ENCODE data around the gene RBFOX1.
A peak's percentile ranks its signal among the peaks of the same experiment; 100 is the strongest.

Gene RBFOX1

GRCh38 chr16:7376227-7376626 lies 43.6 kb downstream of the RBFOX1 start:
- no peak for DNase-seq

GRCh38 chr16:7377231-7377630 lies 44.6 kb downstream of the RBFOX1 start:
- no peak for DNase-seq

- no peak for DNase-seq
These were observed 45.5 kb downstream of the RBFOX1 start for GRCh38 chr16:7378024-7378695.

- no peak for DNase-seq
These were observed 47.8 kb downstream of the RBFOX1 start for GRCh38 chr16:7380441-7380840.

GRCh38 chr16:7380911-7381310 lies 48.3 kb downstream of the RBFOX1 start:
- no peak for DNase-seq

GRCh38 chr16:7381671-7382070 lies 49.0 kb downstream of the RBFOX1 start:
- no peak for DNase-seq

GRCh38 chr16:7382521-7382920 lies 49.9 kb downstream of the RBFOX1 start:
- DNase-seq, result no peak

GRCh38 chr16:7390974-7391373 lies 58.3 kb downstream of the RBFOX1 start:
- DNase-seq, result no peak

- DNase-seq, result no peak
These were observed 59.0 kb downstream of the RBFOX1 start for GRCh38 chr16:7391694-7392093.

GRCh38 chr16:7392206-7392605 lies 59.6 kb downstream of the RBFOX1 start:
- no peak for DNase-seq

- DNase-seq, result no peak
These were observed 61.0 kb downstream of the RBFOX1 start for GRCh38 chr16:7393680-7394079.

- DNase-seq, result no peak
These were observed 62.2 kb downstream of the RBFOX1 start for GRCh38 chr16:7394720-7395336.

- DNase-seq, result no peak
These were observed 65.3 kb downstream of the RBFOX1 start for GRCh38 chr16:7397901-7398300.

GRCh38 chr16:7398536-7398935 lies 65.9 kb downstream of the RBFOX1 start:
- DNase-seq, result no peak

GRCh38 chr16:7399296-7399695 lies 66.7 kb downstream of the RBFOX1 start:
- DNase-seq, result no peak

GRCh38 chr16:7400117-7400890 lies 67.7 kb downstream of the RBFOX1 start:
- DNase-seq, result no peak

- DNase-seq, result no peak
These were observed 71.6 kb downstream of the RBFOX1 start for GRCh38 chr16:7404217-7404616.

- DNase-seq, result peak; percentile 57
These were observed 72.5 kb downstream of the RBFOX1 start for GRCh38 chr16:7405166-7405565.

- no peak for DNase-seq
These were observed 76.2 kb downstream of the RBFOX1 start for GRCh38 chr16:7408700-7409365.

- DNase-seq, result no peak
These were observed 86.8 kb downstream of the RBFOX1 start for GRCh38 chr16:7419441-7419840.

- DNase-seq, result no peak
These were observed 87.4 kb downstream of the RBFOX1 start for GRCh38 chr16:7420079-7420478.

GRCh38 chr16:7420843-7421242 lies 88.2 kb downstream of the RBFOX1 start:
- DNase-seq, result no peak

- DNase-seq, result no peak
These were observed 88.9 kb downstream of the RBFOX1 start for GRCh38 chr16:7421578-7421977.

Data from DMS53 (cell line).